ENCODE results near the gene SNX10.
A peak's percentile ranks its signal among the peaks of the same experiment; 100 is the strongest.

DNA sequence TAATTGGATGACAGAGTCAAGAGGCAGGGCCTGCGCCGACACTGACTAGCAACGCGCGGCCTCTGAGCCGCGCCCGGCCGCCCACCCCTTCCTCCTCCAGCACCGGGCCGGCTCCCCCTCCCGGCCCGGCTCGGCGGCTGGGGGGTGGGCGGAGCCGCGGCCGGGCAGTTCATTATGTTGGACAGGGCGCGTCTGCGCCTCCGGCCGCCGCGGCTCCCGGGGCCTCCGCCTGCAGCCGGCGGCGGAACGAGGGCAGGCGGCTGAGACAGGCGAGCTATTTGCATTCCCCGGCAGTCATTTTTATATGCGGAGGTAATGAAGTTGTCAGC is 106.7 kb downstream of the SNX10 start:
- TF ChIP-seq CTCF (IDR thresholded peaks at IDR 0.05) (peak in 1 of 4 experiments; percentile 14), POLR2A (IDR thresholded peaks at IDR 0.05) (peak in 1 of 2 donors; percentile 8), EP300 (IDR thresholded peaks at IDR 0.05) (no peak), POLR2AphosphoS5 (IDR thresholded peaks at IDR 0.05) (no peak)
